Measurements from ENCODE around the gene SERTAD1. TPM values are rescaled to one million over a fixed set of nuclear protein-coding genes. Genes with fewer than 3 reads are reported as not detected.

The SERTAD1 gene
- total and polyA plus RNA-seq, 2 of the 4 experiments (the other 2 are of a cell fraction): 21.1 to 27.4 TPM

- Histone ChIP-seq H3K79me1 (ENCODE audit: low read depth in 1 of 2, low read length in 2 of 2) (peaks cover 0 to 10% of the 10 kb centered on the region in 2 experiments; a peak in 1 of 4 replicates), H3K9me3 (ENCODE audit: control insufficient read depth, insufficient read depth, low read length) (no peaks in the 10 kb centered on the region), H4K20me1 (ENCODE audit: insufficient read depth, low read length) (no peaks in the 10 kb centered on the region), H4K5ac (ENCODE audit: low read depth, low read length) (peak overlapping the region; percentile 55), H3K9ac (ENCODE audit: low read depth, low read length) (peak overlapping the region; percentile 81), H2AK9ac (replicated peaks; ENCODE audit: low read depth, low read length, poor library complexity) (peak overlapping the region; percentile 89), H3K56ac (ENCODE audit: extremely low read depth, insufficient read depth, low read length) (0 out of 2 replicates have a peak overlapping the region, but pooled peaks have one; percentile 33), H3K4me3 (ENCODE audit: insufficient read depth, low read depth, low read length) (peak overlapping the region; percentile 82), H3K27me3 (ENCODE audit: control insufficient read depth, insufficient read depth, low read length) (no peaks in the 10 kb centered on the region), H2AFZ (replicated peaks; ENCODE audit: low read length, poor library complexity) (peak overlapping the region; percentile 97), H3K4me2 (ENCODE audit: low read depth, low read length) (peak overlapping the region; percentile 96), H3K4me1 (ENCODE audit: control insufficient read depth, insufficient read depth, low read length) (no peaks in the 10 kb centered on the region; the same call in 1 of the 2 replicates), H2AK5ac (ENCODE audit: low read depth, low read length) (no peak overlapping the region), H3K9me1 (ENCODE audit: insufficient read depth, low read length) (no peaks in the 10 kb centered on the region), H2BK5ac (ENCODE audit: low read depth, low read length, poor library complexity, severe bottlenecking) (peak overlapping the region; percentile 68), H3K23ac (ENCODE audit: low read depth, low read length) (no peak overlapping the region), H2BK120ac (ENCODE audit: low read depth, low read length) (no peak overlapping the region; the same call in 1 of the 2 replicates), H4K91ac (ENCODE audit: insufficient read depth, low read depth, low read length) (no peak overlapping the region), H3K36me3 (ENCODE audit: control insufficient read depth, insufficient read depth, low read length) (no peaks in the 10 kb centered on the region), H4K8ac (ENCODE audit: low read depth in 2 of 2, low read length in 2 of 2) (peak overlapping the region; percentile 47 to 67; a peak in 2 of 4 replicates), H2BK20ac (ENCODE audit: low read depth, low read length) (no peak overlapping the region), H3K27ac (ENCODE audit: insufficient read depth, low read length) (peak overlapping the region; percentile 78), H3K14ac (replicated peaks; ENCODE audit: low read depth, low read length) (peak overlapping the region; percentile 39), H3K18ac (ENCODE audit: low read depth, low read length) (peak overlapping the region; percentile 73), H2BK15ac (ENCODE audit: low read depth, low read length) (no peak overlapping the region), H3K4ac (ENCODE audit: low read depth, low read length) (peak overlapping the region; percentile 54)
- no TSS peak for BruUV-seq (replicated peaks)
- dilution Hi-C loops (cut with HindIII; ENCODE audit: low sequenced_read_pairs, unreplicated experiment) (no loop called here), intact Hi-C loops (cut with micrococcal nuclease) (no loop called here), in situ Hi-C loops (cut with MboI; ENCODE audit: low sequenced_read_pairs) (no loop called here)
- DNase-seq (peak; percentile 84), ATAC-seq (ENCODE audit: low read depth) (peak; percentile 92)
- TF ChIP-seq MAFK (IDR thresholded peaks at IDR 0.05; ENCODE audit: low read depth, low read length): no peak
- TF ChIP-seq CTCF (conservative IDR thresholded peaks at IDR 0.05; ENCODE audit: low read depth, low read length): peak; percentile 6; the same call in 1 of the 2 replicates
- peak; percentile 98 for TF ChIP-seq RCOR1 (IDR thresholded peaks at IDR 0.05; ENCODE audit: insufficient replicate concordance, low read length)
- WGBS, 2 experiments (ENCODE audit: extremely low coverage in 2 of 2, insufficient read length in 1 of 2): 3% methylated on average over 11 of the region's 41 CpGs; no CpG with 5 or more reads in 1 of the 2 experiments
- ChIA-PET POLR2A (ENCODE audit: unreplicated experiment) (interaction anchor here (0.7 kb wide), 1 partner anchor 86 kb away, joined by 9 read pairs; no protein-coding TSS in a partner anchor), CTCF (no interaction called here)
Observed at GRCh38 chr19:40403262-40403984, 22.4 kb downstream of the SERTAD1 start.

All from IMR-90 (cell line).